ENCODE results near the gene BICRA. TPM values are rescaled to one million over a fixed set of nuclear protein-coding genes. Genes with fewer than 3 reads are reported as not detected.
A peak's percentile ranks its signal among the peaks of the same experiment; 100 is the strongest.

BICRA gene
- total and polyA plus RNA-seq, 2 donors from 2014 or later = 3.2 to 14.7 TPM

DNA sequence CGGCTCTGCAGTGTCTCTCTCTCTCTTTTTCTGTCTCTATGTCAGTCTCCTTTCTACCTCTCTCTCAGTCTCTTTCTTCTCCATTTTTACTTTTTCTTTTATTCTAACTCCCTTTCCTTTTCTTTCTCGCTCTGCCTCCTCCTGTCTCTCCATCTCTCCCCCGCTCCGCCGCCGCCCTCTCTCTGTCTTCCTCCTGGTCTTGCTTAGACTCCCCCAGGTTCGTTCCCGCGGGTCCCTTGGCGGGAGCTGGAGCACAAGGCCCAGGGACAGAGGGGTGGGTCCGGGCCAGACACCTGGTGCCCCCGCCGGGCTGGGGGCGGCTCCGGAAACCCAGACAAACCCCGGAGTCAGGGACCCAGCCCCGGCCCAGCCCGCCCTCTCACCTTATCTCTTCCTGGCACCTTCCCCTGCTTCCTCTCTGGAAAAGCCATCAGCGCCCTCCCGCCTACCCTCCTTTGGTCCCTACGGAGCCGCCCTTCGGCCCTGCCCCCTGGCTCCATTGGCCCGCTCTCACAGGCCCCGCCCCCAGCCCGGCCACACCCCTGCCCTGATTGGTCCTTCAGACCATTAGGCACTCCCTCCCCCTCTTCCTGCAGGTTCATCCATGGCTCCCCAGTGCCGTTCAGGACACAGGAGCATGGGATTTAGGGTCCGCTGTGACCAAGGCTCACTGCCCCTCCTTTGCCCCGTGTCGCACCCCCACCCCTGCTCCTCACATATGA lies 121.0 kb downstream of the BICRA start:
- peaks cover 0 to 2% (median 0%) of the 10 kb centered on the region in 3 donors for H3K4me1 ChIP-seq (ENCODE audit: control insufficient read depth in 2 of 3, insufficient read depth in 2 of 3, low read depth in 1 of 3, low read length in 3 of 3)

DNA sequence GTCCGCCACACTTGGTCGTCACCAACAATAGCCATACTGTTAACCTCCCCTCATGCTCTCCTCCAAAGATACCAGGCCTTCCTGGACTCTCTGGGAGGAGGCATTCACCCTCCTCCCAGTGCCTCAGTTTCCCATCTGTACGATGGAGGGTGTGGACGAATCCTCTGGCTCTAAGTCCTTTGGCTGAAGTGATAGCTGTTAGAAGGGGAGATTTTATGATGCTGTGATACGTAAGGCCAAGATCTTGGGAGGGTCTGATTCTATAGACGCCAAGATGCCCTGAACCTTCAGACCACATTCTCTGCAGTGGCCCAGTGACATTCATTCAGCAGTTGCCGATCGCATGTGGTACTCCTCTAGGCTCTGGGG lies 121.6 kb downstream of the BICRA start:
- FAIRE-seq (no peak), DNase-seq (no peak)
- Histone ChIP-seq H3K4me1 (ENCODE audit: control insufficient read depth in 2 of 3, insufficient read depth in 2 of 3, low read depth in 1 of 3, low read length in 3 of 3) (peaks cover 0 to 2% (median 0%) of the 10 kb centered on the region in 3 donors), H3K36me3 (ENCODE audit: control insufficient read depth in 2 of 3, insufficient read depth in 3 of 3, low read length in 3 of 3) (no peaks in the 10 kb centered on the region), H3K27me3 (ENCODE audit: control insufficient read depth, insufficient read depth, low read length) (no peaks in the 10 kb centered on the region), H3K9ac (ENCODE audit: low read length in 3 of 3) (no peak overlapping the region), H3K9me3 (ENCODE audit: control insufficient read depth in 2 of 3, insufficient read depth in 1 of 3, low read length in 3 of 3) (no peaks in the 10 kb centered on the region), H3K27ac (ENCODE audit: low read depth in 2 of 2, low read length in 2 of 2) (no peak overlapping the region), H3K4me3 (ENCODE audit: low read length in 3 of 3) (no peak overlapping the region)
- intact Hi-C loops (cut with DNase I) = no loop called here
- TF ChIP-seq CTCF (IDR thresholded peaks at IDR 0.05; ENCODE audit: borderline replicate concordance, extremely low read depth, insufficient read depth) = no peak

More for the DNA sequence above, 121.0 kb downstream of the BICRA start:
- FAIRE-seq (no peak), DNase-seq (peak in 4 of 5 donors; percentile 41 to 91 (median 66))
- TF ChIP-seq CTCF (IDR thresholded peaks at IDR 0.05; ENCODE audit: borderline replicate concordance, extremely low read depth, insufficient read depth) = no peak
- Histone ChIP-seq H3K27ac (ENCODE audit: low read depth in 2 of 2, low read length in 2 of 2) (peak overlapping the region; percentile 57 to 71), H3K27me3 (ENCODE audit: control insufficient read depth, insufficient read depth, low read length) (no peaks in the 10 kb centered on the region), H3K9me3 (ENCODE audit: control insufficient read depth in 2 of 3, insufficient read depth in 1 of 3, low read length in 3 of 3) (no peaks in the 10 kb centered on the region), H3K4me3 (ENCODE audit: low read length in 3 of 3) (no peak overlapping the region), H3K36me3 (ENCODE audit: control insufficient read depth in 2 of 3, insufficient read depth in 3 of 3, low read length in 3 of 3) (no peaks in the 10 kb centered on the region), H3K9ac (ENCODE audit: low read length in 3 of 3) (no peak overlapping the region)
- intact Hi-C loops (cut with DNase I) = no loop called here

- H3K9me3 ChIP-seq (ENCODE audit: control insufficient read depth in 2 of 3, insufficient read depth in 1 of 3, low read length in 3 of 3) = no peaks in the 10 kb centered on the region
- H3K9ac ChIP-seq (ENCODE audit: low read length in 3 of 3) = no peak overlapping the region
- no peaks in the 10 kb centered on the region for H3K27me3 ChIP-seq (ENCODE audit: control insufficient read depth, insufficient read depth, low read length)
- peaks cover 0 to 2% (median 0%) of the 10 kb centered on the region in 3 donors for H3K4me1 ChIP-seq (ENCODE audit: control insufficient read depth in 2 of 3, insufficient read depth in 2 of 3, low read depth in 1 of 3, low read length in 3 of 3)
- FAIRE-seq (no peak), DNase-seq (no peak)
- no peak overlapping the region for H3K27ac ChIP-seq (ENCODE audit: low read depth in 2 of 2, low read length in 2 of 2)
- TF ChIP-seq CTCF (IDR thresholded peaks at IDR 0.05; ENCODE audit: borderline replicate concordance, extremely low read depth, insufficient read depth) = no peak
- no peak overlapping the region for H3K4me3 ChIP-seq (ENCODE audit: low read length in 3 of 3)
- H3K36me3 ChIP-seq (ENCODE audit: control insufficient read depth in 2 of 3, insufficient read depth in 3 of 3, low read length in 3 of 3) = no peaks in the 10 kb centered on the region
- intact Hi-C loops (cut with DNase I) = no loop called here
Measured at GRCh38 chr19:47730910-47731309, 122.0 kb downstream of the BICRA start.
